ENCODE data around the gene ZSWIM1.
A peak's percentile ranks its signal among the peaks of the same experiment; 100 is the strongest.
"Not testable (repeated sequence)": the region's sequence is repeated elsewhere in the genome, so short reads cannot be mapped to it uniquely, and the experiment has no call there.

Gene ZSWIM1

GRCh38 chr20:45921337-45922189 is 40.5 kb downstream of the ZSWIM1 start:
- Mint-ChIP-seq H3K9me3 (no peaks in the 10 kb centered on the region), H3K4me3 (no peak overlapping the region), H3K27ac (peak overlapping the region; percentile 43), H3K36me3 (no peaks in the 10 kb centered on the region), H3K27me3 (peaks cover 3% of the 10 kb centered on the region), H3K4me1 (peaks cover 8% of the 10 kb centered on the region)

GRCh38 chr20:45924391-45925261 is 43.6 kb downstream of the ZSWIM1 start:
- H3K4me1 Mint-ChIP-seq: peaks cover 8% of the 10 kb centered on the region

GRCh38 chr20:45925821-45926506 is 44.9 kb downstream of the ZSWIM1 start:
- Mint-ChIP-seq H3K4me1 (peaks cover 8% of the 10 kb centered on the region), H3K36me3 (no peaks in the 10 kb centered on the region), H3K27ac (no peak overlapping the region), H3K9me3 (no peaks in the 10 kb centered on the region), H3K27me3 (peaks cover 1% of the 10 kb centered on the region), H3K4me3 (no peak overlapping the region)

More at GRCh38 chr20:45924391-45925261, 43.6 kb downstream of the ZSWIM1 start:
- no peak overlapping the region for H3K4me3 Mint-ChIP-seq
- no peaks in the 10 kb centered on the region for H3K9me3 Mint-ChIP-seq
- H3K27me3 Mint-ChIP-seq: peaks cover 1% of the 10 kb centered on the region
- no peak overlapping the region for H3K27ac Mint-ChIP-seq
- no peaks in the 10 kb centered on the region for H3K36me3 Mint-ChIP-seq

GRCh38 chr20:45926731-45927070 is 45.7 kb downstream of the ZSWIM1 start:
- Mint-ChIP-seq H3K4me3 (no peak overlapping the region), H3K4me1 (peaks cover 6% of the 10 kb centered on the region), H3K36me3 (no peaks in the 10 kb centered on the region), H3K9me3 (no peaks in the 10 kb centered on the region), H3K27ac (no peak overlapping the region), H3K27me3 (peaks cover under 1% of the 10 kb centered on the region)

GRCh38 chr20:45927071-45927878 is 46.2 kb downstream of the ZSWIM1 start:
- Mint-ChIP-seq H3K27ac (no peak overlapping the region), H3K9me3 (no peaks in the 10 kb centered on the region), H3K27me3 (no peaks in the 10 kb centered on the region), H3K4me1 (peaks cover 3% of the 10 kb centered on the region), H3K36me3 (no peaks in the 10 kb centered on the region), H3K4me3 (no peak overlapping the region)

GRCh38 chr20:45931680-45932079 is 50.7 kb downstream of the ZSWIM1 start:
- H3K9me3 Mint-ChIP-seq, H3K27ac Mint-ChIP-seq, H3K4me3 Mint-ChIP-seq, H3K4me1 Mint-ChIP-seq, H3K36me3 Mint-ChIP-seq, H3K27me3 Mint-ChIP-seq: not testable (repeated sequence)

GRCh38 chr20:45933266-45934045 is 52.4 kb downstream of the ZSWIM1 start:
- Mint-ChIP-seq H3K4me3 (peak overlapping the region; percentile 93), H3K27ac (peak overlapping the region; percentile 97), H3K27me3 (no peaks in the 10 kb centered on the region), H3K4me1 (peaks cover 25% of the 10 kb centered on the region), H3K9me3 (no peaks in the 10 kb centered on the region), H3K36me3 (peaks cover 8% of the 10 kb centered on the region)

- Mint-ChIP-seq H3K4me3 (peak overlapping the region; percentile 93), H3K27ac (peak overlapping the region; percentile 97), H3K27me3 (no peaks in the 10 kb centered on the region), H3K9me3 (no peaks in the 10 kb centered on the region), H3K36me3 (peaks cover 9% of the 10 kb centered on the region), H3K4me1 (peaks cover 26% of the 10 kb centered on the region)
These were observed 53.1 kb downstream of the ZSWIM1 start for GRCh38 chr20:45934046-45934585.
